SU-DHL-6 (cell line): ENCODE measurements around the gene IFNA13.

Source experiments
- EZH2phosphoT487 ChIP-seq: fragments of 200-600 bp; sonication (generic), shearing (Covaris generic); conservative IDR thresholded peaks from 2 replicates; pipeline ENCODE4 v1.6.1; 2018; ENCODE audit warnings: mild to moderate bottlenecking, antibody characterized with exemption, low read length, moderate library complexity, mixed read lengths
- TF ChIP-seq, protein P1 (sequence below): fragments of 200-600 bp; sonication (generic); IDR thresholded peaks from one replicate; pipeline ENCODE4 v1.5.1; 2017; ENCODE audit warnings: antibody characterized with exemption, mild to moderate bottlenecking, low read length, moderate library complexity; ENCODE audit not compliant: insufficient read depth, poor library complexity, severe bottlenecking

DNA sequence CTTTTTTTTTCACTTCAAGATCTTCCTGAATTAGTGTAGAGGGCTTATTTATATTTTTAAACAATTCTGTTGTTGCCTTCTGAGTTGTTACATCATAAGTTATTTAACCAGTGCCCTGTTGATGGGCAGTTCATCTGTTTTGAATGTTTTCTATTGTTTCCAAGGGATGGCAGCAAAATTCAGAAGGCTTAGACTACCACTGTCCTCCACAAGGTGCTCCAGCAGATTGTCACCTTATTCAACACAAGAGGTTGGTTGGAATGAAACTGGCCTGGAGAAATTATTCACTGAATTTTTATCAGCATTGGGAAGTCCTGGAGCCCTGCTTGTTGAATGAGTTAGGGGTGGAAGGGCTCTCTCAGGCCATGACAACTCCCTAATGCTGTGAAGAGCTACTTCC lies 31.4 kb downstream of the IFNA13 start:
- TF ChIP-seq, protein P1, sequence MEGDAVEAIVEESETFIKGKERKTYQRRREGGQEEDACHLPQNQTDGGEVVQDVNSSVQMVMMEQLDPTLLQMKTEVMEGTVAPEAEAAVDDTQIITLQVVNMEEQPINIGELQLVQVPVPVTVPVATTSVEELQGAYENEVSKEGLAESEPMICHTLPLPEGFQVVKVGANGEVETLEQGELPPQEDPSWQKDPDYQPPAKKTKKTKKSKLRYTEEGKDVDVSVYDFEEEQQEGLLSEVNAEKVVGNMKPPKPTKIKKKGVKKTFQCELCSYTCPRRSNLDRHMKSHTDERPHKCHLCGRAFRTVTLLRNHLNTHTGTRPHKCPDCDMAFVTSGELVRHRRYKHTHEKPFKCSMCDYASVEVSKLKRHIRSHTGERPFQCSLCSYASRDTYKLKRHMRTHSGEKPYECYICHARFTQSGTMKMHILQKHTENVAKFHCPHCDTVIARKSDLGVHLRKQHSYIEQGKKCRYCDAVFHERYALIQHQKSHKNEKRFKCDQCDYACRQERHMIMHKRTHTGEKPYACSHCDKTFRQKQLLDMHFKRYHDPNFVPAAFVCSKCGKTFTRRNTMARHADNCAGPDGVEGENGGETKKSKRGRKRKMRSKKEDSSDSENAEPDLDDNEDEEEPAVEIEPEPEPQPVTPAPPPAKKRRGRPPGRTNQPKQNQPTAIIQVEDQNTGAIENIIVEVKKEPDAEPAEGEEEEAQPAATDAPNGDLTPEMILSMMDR: no peak
- TF ChIP-seq EZH2phosphoT487: no peak
